K562 (cell line): ENCODE results near the gene DLK1. TPM values are rescaled to one million over a fixed set of nuclear protein-coding genes. Genes with fewer than 3 reads are reported as not detected.

Experiments used
- CREB5 ChIP-seq: fragments of 250-450 bp; sonication (Bioruptor Pico); IDR thresholded peaks from 2 replicates; pipeline ENCODE4 v1.5.0; 2020; ENCODE audit warnings: mild to moderate bottlenecking
- ID3 ChIP-seq, 2 experiments: fragments of 250-450 bp in 1 of 2; fragments of 450-650 bp in 1 of 2; sonication (Bioruptor Pico) in 1 of 2; IDR thresholded peaks; 2 replicates each; pipeline versions ENCODE4 v1.6.1 to v1.8.0; 2016 to 2021; ENCODE audit warnings: mild to moderate bottlenecking in 2 of 2, moderate library complexity in 2 of 2, missing compliant biosample characterization in 1 of 2, missing genetic modification characterization in 1 of 2
- IRF1 ChIP-seq: sonication (generic); formaldehyde crosslinking; IDR thresholded peaks from 2 replicates; pipeline ENCODE4 v1.8.0; 2022; ENCODE audit warnings: missing genetic modification reagents, mild to moderate bottlenecking, borderline replicate concordance
- POLR2H ChIP-seq: IDR thresholded peaks from 2 replicates; pipeline ENCODE4 v1.6.1; 2016; ENCODE audit warnings: missing genetic modification characterization, low read depth, mild to moderate bottlenecking, control low read depth, missing compliant biosample characterization, moderate library complexity
- PTRF ChIP-seq: fragments of 450-650 bp; IDR thresholded peaks from 2 replicates; pipeline ENCODE4 v1.6.1; 2016; ENCODE audit warnings: mild to moderate bottlenecking, missing genetic modification characterization, missing compliant biosample characterization
- SREBF1 ChIP-seq: fragments of 150-350 bp; IDR thresholded peaks from 2 replicates; pipeline ENCODE4 v1.6.1; 2014; ENCODE audit warnings: antibody characterized with exemption, low read depth, low read length, borderline replicate concordance
- THAP7 ChIP-seq: fragments of 250-450 bp; sonication (Bioruptor Pico); IDR thresholded peaks from 2 replicates; pipeline ENCODE4 v1.5.0; 2021
- ZNF121 ChIP-seq: sonication (generic); formaldehyde crosslinking; conservative IDR thresholded peaks from 2 replicates; pipeline ENCODE4 v1.8.0; 2022; ENCODE audit warnings: missing genetic modification reagents
- ZNF134 ChIP-seq: fragments of 250-450 bp; sonication (Bioruptor Pico); conservative IDR thresholded peaks from 2 replicates; pipeline ENCODE4 v1.4.0; 2020
- polyA plus RNA-seq, 8 experiments: library from polyadenylated mRNA; depleted of rRNA in 4 of 8; stranded (reverse) in 5 of 8; unstranded in 3 of 8; fragments of >200 nt; fragmentation: Nextera tagmentation in 2 of 8; fragmentation: Illumina TruSeq in 1 of 8; extraction: Ambion mirVana in 2 of 8; extraction: Trizol in 1 of 8; gene quantifications; 2 replicates each; pipeline versions ENCODE4 v1.2.1 to v1.2.3, GENCODE V29; 2011 to 2014; ENCODE audit warnings: inconsistent platforms in 1 of 8, missing spikeins in 1 of 8
- total RNA-seq, 7 experiments: library from RNA; depleted of rRNA in 6 of 7; stranded (reverse); fragments of >200 nt in 6 of 7; fragmentation: Illumina TruSeq in 2 of 7; extraction: Trizol in 2 of 7; gene quantifications; 2 replicates each; pipeline versions ENCODE4 v1.2.1 to v1.2.3, GENCODE V29; 2011 to 2021; ENCODE audit warnings: low replicate concordance in 1 of 7

Gene DLK1
- total and polyA plus RNA-seq, 9 of the 15 experiments (the other 6 are each of a cell fraction or from before 2014, with no cell fraction given), result 4.4 to 97.2 (median 15.3) TPM

- TF ChIP-seq ID3 (CRISPR knock-in tag; IDR thresholded peaks at IDR 0.05) (no peak), ID3 (tag; IDR thresholded peaks at IDR 0.05) (no peak), THAP7 (CRISPR knock-in tag) (no peak), PTRF (tag) (no peak), CREB5 (CRISPR knock-in tag) (no peak), POLR2H (tag) (no peak), IRF1 (CRISPR knock-in tag) (no peak), ZNF134 (CRISPR knock-in tag) (no peak), SREBF1 (no peak), ZNF121 (CRISPR knock-in tag) (no peak)
Measured at GRCh38 chr14:100706860-100707259, 19.8 kb upstream of the DLK1 start (continued).
